Progenitor cell of endocrine pancreas (in vitro differentiated cells): Measurements from ENCODE around the gene ADAMTS6. TPM values are rescaled to one million over a fixed set of nuclear protein-coding genes. Genes with fewer than 3 reads are reported as not detected.
A peak's percentile ranks its signal among the peaks of the same experiment; 100 is the strongest.
"Not testable (repeated sequence)": the region's sequence is repeated elsewhere in the genome, so short reads cannot be mapped to it uniquely, and the experiment has no call there.

ENCODE experiments used
- DNase-seq: peaks from one replicate; pipeline ENCODE4 v3.0.0; 2021; ENCODE audit warnings: low spot score; ENCODE audit not compliant: unreplicated experiment
- H3K27ac Mint-ChIP-seq: 2 replicates; pipeline ENCODE4 v1.8.0; 2021; ENCODE audit warnings: mild to moderate bottlenecking, moderate library complexity, mixed read lengths
- H3K27me3 Mint-ChIP-seq: 2 replicates; pipeline ENCODE4 v1.8.0; 2021; ENCODE audit warnings: mixed read lengths
- H3K36me3 Mint-ChIP-seq: 2 replicates; pipeline ENCODE4 v1.8.0; 2022; ENCODE audit warnings: mixed read lengths; ENCODE audit not compliant: insufficient read depth
- H3K4me1 Mint-ChIP-seq: 2 replicates; pipeline ENCODE4 v1.8.0; 2021; ENCODE audit warnings: low read depth, mixed read lengths
- H3K4me3 Mint-ChIP-seq: 2 replicates; pipeline ENCODE4 v1.8.0; 2021; ENCODE audit warnings: low read depth, mild to moderate bottlenecking, moderate library complexity, mixed read lengths
- H3K9me3 Mint-ChIP-seq: 2 replicates; pipeline ENCODE4 v1.8.0; 2021; ENCODE audit warnings: low read depth, mixed read lengths
- total RNA-seq: library from RNA; stranded (reverse); gene quantifications from 2 replicates; pipeline ENCODE4 v1.2.1, GENCODE V29; 2021
- TF ChIP-seq, protein P1 (sequence below): fragments of 200-600 bp; sonication (generic); IDR thresholded peaks from one replicate; pipeline ENCODE4 v1.5.0; 2021; ENCODE audit warnings: antibody characterized with exemption, mild to moderate bottlenecking; ENCODE audit not compliant: unreplicated experiment

ADAMTS6 gene
- total RNA-seq, 1 donor from 2014 or later, result 13.0 TPM

DNA sequence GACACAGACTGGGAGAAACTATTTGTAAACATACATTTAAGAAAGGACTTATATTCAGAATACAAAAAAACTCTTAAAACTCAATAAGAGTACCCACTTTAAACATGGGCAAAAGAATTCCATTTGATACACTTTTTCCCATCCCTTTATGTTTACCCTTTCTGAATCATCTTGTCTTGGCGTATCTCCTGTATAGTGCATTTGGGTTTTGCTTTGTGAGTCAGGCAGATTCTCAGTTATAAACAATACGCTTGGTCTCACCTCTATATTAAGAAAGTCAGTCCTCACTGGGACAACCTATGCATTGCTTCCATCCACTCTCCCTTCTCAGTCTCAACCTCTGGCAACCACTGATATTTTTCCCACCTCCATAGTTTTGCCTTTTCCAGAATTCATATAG lies 27.3 kb upstream of the ADAMTS6 start:
- Mint-ChIP-seq H3K27ac (no peak overlapping the region), H3K27me3 (no peaks in the 10 kb centered on the region), H3K4me1 (peaks cover 2% of the 10 kb centered on the region), H3K36me3 (no peaks in the 10 kb centered on the region), H3K9me3 (no peaks in the 10 kb centered on the region), H3K4me3 (no peak overlapping the region)
- DNase-seq, result no peak
- TF ChIP-seq, protein P1, sequence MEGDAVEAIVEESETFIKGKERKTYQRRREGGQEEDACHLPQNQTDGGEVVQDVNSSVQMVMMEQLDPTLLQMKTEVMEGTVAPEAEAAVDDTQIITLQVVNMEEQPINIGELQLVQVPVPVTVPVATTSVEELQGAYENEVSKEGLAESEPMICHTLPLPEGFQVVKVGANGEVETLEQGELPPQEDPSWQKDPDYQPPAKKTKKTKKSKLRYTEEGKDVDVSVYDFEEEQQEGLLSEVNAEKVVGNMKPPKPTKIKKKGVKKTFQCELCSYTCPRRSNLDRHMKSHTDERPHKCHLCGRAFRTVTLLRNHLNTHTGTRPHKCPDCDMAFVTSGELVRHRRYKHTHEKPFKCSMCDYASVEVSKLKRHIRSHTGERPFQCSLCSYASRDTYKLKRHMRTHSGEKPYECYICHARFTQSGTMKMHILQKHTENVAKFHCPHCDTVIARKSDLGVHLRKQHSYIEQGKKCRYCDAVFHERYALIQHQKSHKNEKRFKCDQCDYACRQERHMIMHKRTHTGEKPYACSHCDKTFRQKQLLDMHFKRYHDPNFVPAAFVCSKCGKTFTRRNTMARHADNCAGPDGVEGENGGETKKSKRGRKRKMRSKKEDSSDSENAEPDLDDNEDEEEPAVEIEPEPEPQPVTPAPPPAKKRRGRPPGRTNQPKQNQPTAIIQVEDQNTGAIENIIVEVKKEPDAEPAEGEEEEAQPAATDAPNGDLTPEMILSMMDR, result no peak

DNA sequence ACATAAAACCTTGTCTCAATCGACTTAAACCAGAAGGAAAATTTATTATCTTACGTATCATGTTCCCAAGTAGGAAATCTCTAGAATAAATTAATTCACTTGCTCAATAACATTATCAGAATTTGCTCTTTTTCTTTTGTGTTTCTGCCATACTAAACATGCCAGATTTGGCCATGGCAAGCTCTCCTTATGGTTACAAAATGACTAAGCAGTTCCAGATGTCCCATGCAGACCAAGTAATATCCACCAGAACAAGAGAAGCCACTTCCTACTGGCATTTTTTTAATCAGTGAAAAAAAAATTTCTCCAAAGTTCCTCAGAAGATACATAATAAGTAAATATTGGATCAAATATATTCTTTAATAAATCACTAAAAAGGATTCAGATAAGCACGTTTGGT lies 25.2 kb upstream of the ADAMTS6 start:
- H3K4me3 Mint-ChIP-seq, result no peak overlapping the region
- DNase-seq, result no peak
- peaks cover 2% of the 10 kb centered on the region for H3K9me3 Mint-ChIP-seq
- TF ChIP-seq, protein P1, result no peak
- no peaks in the 10 kb centered on the region for H3K27me3 Mint-ChIP-seq
- no peak overlapping the region for H3K27ac Mint-ChIP-seq
- peaks cover 2% of the 10 kb centered on the region for H3K4me1 Mint-ChIP-seq
- peaks cover 3% of the 10 kb centered on the region for H3K36me3 Mint-ChIP-seq

DNA sequence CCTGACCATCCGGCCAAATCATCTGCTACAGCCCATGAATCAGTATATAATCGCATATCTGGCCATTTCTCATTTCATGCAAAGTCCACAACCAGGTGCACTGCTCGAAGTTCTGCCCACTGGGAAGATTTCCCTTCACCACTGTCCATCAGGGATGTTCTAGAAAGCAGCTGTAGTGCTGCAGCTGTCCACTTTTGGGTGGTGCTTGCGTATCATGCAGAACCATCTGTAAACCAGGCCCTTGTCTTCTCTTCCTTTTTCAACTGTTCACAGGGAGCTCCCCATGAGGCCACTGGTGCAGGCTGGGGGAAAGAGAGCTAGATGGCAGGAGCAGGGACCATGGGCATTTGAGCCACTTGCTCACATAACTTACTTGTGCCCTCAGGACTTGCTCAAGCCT lies 7.4 kb upstream of the ADAMTS6 start:
- no peak for DNase-seq
- Mint-ChIP-seq H3K27ac (no peak overlapping the region), H3K4me1 (no peaks in the 10 kb centered on the region), H3K4me3 (no peak overlapping the region), H3K27me3 (no peaks in the 10 kb centered on the region), H3K36me3 (no peaks in the 10 kb centered on the region), H3K9me3 (no peaks in the 10 kb centered on the region)
- TF ChIP-seq, protein P1, result no peak

DNA sequence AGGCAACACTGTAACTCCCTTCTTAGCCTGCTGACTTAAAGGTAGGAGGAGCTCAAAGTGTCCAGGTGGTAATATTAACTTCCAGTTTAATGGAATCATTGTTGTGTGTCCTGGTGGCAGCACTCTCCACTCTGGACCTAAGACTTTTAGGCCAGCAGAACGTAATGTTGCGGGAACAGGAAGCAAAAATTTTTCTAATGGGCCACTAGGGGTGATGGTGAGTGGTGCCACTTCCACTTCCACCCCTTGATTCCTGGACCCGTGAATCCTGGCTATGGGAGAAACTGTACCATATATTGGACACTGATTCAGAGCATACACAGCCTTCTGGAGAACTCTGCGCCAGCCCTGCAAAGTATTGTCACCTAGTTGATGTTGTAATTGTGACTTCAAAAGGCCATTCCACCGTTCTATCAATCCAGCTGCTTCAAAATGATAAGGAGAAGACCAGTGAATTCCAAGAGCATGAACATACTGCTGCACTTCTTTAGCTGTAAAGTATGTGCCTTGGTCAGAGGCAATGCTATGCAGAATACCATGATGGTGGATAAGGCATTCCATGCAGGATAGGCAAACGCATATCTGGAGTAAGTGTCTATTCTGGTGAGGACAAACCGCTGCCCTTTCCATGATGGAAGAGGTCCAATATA lies 6.4 kb upstream of the ADAMTS6 start:
- not testable (repeated sequence) for H3K9me3 Mint-ChIP-seq, H3K36me3 Mint-ChIP-seq, H3K4me1 Mint-ChIP-seq, H3K4me3 Mint-ChIP-seq, DNase-seq, H3K27me3 Mint-ChIP-seq, H3K27ac Mint-ChIP-seq
- TF ChIP-seq, protein P1, result peak; percentile 12

DNA sequence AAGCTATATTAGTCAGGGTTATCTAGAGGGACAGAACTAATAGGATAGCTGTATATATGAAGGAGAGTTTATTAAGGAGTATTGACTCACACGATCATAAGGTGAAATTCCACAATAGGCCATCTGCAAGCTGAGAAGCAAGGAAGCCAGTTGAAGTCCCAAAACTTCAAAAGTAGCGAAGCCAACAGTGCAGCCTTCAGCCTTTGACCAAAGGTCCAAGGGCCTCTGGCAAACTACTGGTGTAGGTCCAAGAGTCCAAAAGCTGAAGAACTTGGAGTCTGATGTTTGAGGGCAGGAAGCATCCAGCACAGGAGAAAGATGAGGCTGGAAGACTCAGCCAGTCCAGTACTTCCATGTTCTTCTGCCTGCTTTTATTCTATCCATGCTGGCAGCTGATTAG lies 5.1 kb upstream of the ADAMTS6 start:
- H3K4me1 Mint-ChIP-seq, result peaks cover 13% of the 10 kb centered on the region
- H3K27me3 Mint-ChIP-seq, H3K36me3 Mint-ChIP-seq, DNase-seq, H3K4me3 Mint-ChIP-seq, H3K9me3 Mint-ChIP-seq, H3K27ac Mint-ChIP-seq: not testable (repeated sequence)

DNA sequence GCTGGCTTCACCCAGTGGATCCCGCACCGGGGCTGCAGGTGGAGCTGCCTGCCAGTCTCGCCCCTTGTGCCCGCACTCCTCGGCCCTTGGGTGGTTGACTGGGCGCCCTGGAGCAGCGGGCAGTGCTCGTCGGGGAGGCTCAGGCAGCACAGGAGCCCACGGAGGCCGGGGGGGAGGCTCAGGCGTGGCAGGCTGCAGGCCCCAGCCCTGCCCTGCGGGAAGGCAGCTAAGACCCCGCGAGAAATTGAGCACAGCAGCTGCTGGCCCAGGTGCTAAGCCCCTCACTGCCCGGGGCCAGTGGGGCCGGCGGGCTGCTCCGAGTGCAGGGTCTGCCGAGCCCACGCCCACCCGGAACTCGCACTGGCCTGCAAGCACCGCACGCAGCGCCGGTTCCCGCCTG lies 3.7 kb upstream of the ADAMTS6 start:
- TF ChIP-seq, protein P1, result no peak
- H3K36me3 Mint-ChIP-seq, result no peaks in the 10 kb centered on the region
- H3K27me3 Mint-ChIP-seq, result no peaks in the 10 kb centered on the region
- H3K4me3 Mint-ChIP-seq, result no peak overlapping the region
- no peaks in the 10 kb centered on the region for H3K9me3 Mint-ChIP-seq
- DNase-seq, result no peak
- peaks cover 16% of the 10 kb centered on the region for H3K4me1 Mint-ChIP-seq
- no peak overlapping the region for H3K27ac Mint-ChIP-seq
